GM18517 (cell line): ENCODE data around the gene APP.

Experiments used
- ATAC-seq: cut with Tn5 transposase; IDR thresholded peaks from one replicate; pipeline ENCODE4 v1.9.1; 2021; ENCODE audit warnings: mild to moderate bottlenecking, moderate library complexity; ENCODE audit not compliant: unreplicated experiment

The APP gene

GRCh38 chr21:25885880-25886279, 284.7 kb downstream of the APP start:
- no peak for ATAC-seq

- ATAC-seq: no peak
These were observed 285.2 kb downstream of the APP start for GRCh38 chr21:25885405-25885804.

- ATAC-seq: no peak
These were observed 286.3 kb downstream of the APP start for GRCh38 chr21:25884311-25884710.

GRCh38 chr21:25881524-25882376, 288.8 kb downstream of the APP start:
- peak; percentile 81 for ATAC-seq

- ATAC-seq: no peak
These were observed 291.4 kb downstream of the APP start for GRCh38 chr21:25879203-25879602.

GRCh38 chr21:25878344-25878743, 292.2 kb downstream of the APP start:
- ATAC-seq: no peak

- no peak for ATAC-seq
These were observed 298.3 kb downstream of the APP start for GRCh38 chr21:25872271-25872670.

- no peak for ATAC-seq
These were observed 299.0 kb downstream of the APP start for GRCh38 chr21:25871566-25871965.

GRCh38 chr21:25870084-25870483, 300.5 kb downstream of the APP start:
- no peak for ATAC-seq

- no peak for ATAC-seq
These were observed 303.5 kb downstream of the APP start for GRCh38 chr21:25867061-25867460.

- no peak for ATAC-seq
These were observed 306.8 kb downstream of the APP start for GRCh38 chr21:25863747-25864146.

- ATAC-seq: no peak
These were observed 307.5 kb downstream of the APP start for GRCh38 chr21:25863031-25863430.

- ATAC-seq: no peak
These were observed 308.0 kb downstream of the APP start for GRCh38 chr21:25862596-25862995.

GRCh38 chr21:25862112-25862511, 308.5 kb downstream of the APP start:
- ATAC-seq: no peak

GRCh38 chr21:25859235-25859929, 311.2 kb downstream of the APP start:
- ATAC-seq: no peak

GRCh38 chr21:25858325-25858724, 312.2 kb downstream of the APP start:
- no peak for ATAC-seq

GRCh38 chr21:25857308-25858074, 313.1 kb downstream of the APP start:
- ATAC-seq: no peak

GRCh38 chr21:25855576-25855975, 315.0 kb downstream of the APP start:
- no peak for ATAC-seq

GRCh38 chr21:25850126-25850842, 320.3 kb downstream of the APP start:
- no peak for ATAC-seq

GRCh38 chr21:25848309-25848708, 322.3 kb downstream of the APP start:
- ATAC-seq: no peak

- ATAC-seq: no peak
These were observed 324.8 kb downstream of the APP start for GRCh38 chr21:25845729-25846256.
